Measurements from ENCODE around the gene DBH.

The DBH gene

GRCh38 chr9:133679056-133679455 lies 42.9 kb downstream of the DBH start:
- ATAC-seq: no peak
- TF ChIP-seq CREB5 (CRISPR knock-in tag; IDR thresholded peaks at IDR 0.05; ENCODE audit: low read depth) (no peak), ARNTL (CRISPR knock-in tag; IDR thresholded peaks at IDR 0.05; ENCODE audit: borderline replicate concordance, low read depth) (no peak)

GRCh38 chr9:133679466-133680061 lies 43.4 kb downstream of the DBH start:
- ATAC-seq: no peak
- no peak for TF ChIP-seq SNAI2 (CRISPR knock-in tag; IDR thresholded peaks at IDR 0.05)
- no peak for TF ChIP-seq POU6F1 (CRISPR knock-in tag; IDR thresholded peaks at IDR 0.05; ENCODE audit: borderline replicate concordance, low read depth)
- no peak for TF ChIP-seq RARB (CRISPR knock-in tag; IDR thresholded peaks at IDR 0.05)
- no peak for TF ChIP-seq ZNF565 (CRISPR knock-in tag; conservative IDR thresholded peaks at IDR 0.05; ENCODE audit: low read depth)
- no peak for TF ChIP-seq ARNTL (CRISPR knock-in tag; IDR thresholded peaks at IDR 0.05; ENCODE audit: borderline replicate concordance, low read depth)
- no peak for TF ChIP-seq ISL1 (CRISPR knock-in tag; IDR thresholded peaks at IDR 0.05)
- no peak for TF ChIP-seq GLIS3 (CRISPR knock-in tag; IDR thresholded peaks at IDR 0.05)
- no peak for TF ChIP-seq ZFP3 (CRISPR knock-in tag; IDR thresholded peaks at IDR 0.05)

GRCh38 chr9:133680250-133680975 lies 44.2 kb downstream of the DBH start:
- no peak for ATAC-seq

More at GRCh38 chr9:133680250-133680975, 44.2 kb downstream of the DBH start:
- no peak for TF ChIP-seq ZNF8 (CRISPR knock-in tag; IDR thresholded peaks at IDR 0.05)
- no peak for TF ChIP-seq POU6F1 (CRISPR knock-in tag; IDR thresholded peaks at IDR 0.05; ENCODE audit: borderline replicate concordance, low read depth)
- TF ChIP-seq TSHZ2 (CRISPR knock-in tag; IDR thresholded peaks at IDR 0.05): no peak
- TF ChIP-seq ARNTL (CRISPR knock-in tag; IDR thresholded peaks at IDR 0.05; ENCODE audit: borderline replicate concordance, low read depth): no peak
- no peak for TF ChIP-seq RARB (CRISPR knock-in tag; IDR thresholded peaks at IDR 0.05)
- TF ChIP-seq CREB5 (CRISPR knock-in tag; IDR thresholded peaks at IDR 0.05; ENCODE audit: low read depth): no peak
- no peak for TF ChIP-seq ZNF565 (CRISPR knock-in tag; conservative IDR thresholded peaks at IDR 0.05; ENCODE audit: low read depth)
- no peak for TF ChIP-seq ZFP3 (CRISPR knock-in tag; IDR thresholded peaks at IDR 0.05)
- no peak for TF ChIP-seq SNAI2 (CRISPR knock-in tag; IDR thresholded peaks at IDR 0.05)
- TF ChIP-seq PATZ1 (CRISPR knock-in tag; IDR thresholded peaks at IDR 0.05; ENCODE audit: borderline replicate concordance): no peak
- TF ChIP-seq TCF4 (CRISPR knock-in tag; IDR thresholded peaks at IDR 0.05; ENCODE audit: borderline replicate concordance): no peak
- no peak for TF ChIP-seq TOX (CRISPR knock-in tag; IDR thresholded peaks at IDR 0.05; ENCODE audit: borderline replicate concordance)
- TF ChIP-seq ESRRG (CRISPR knock-in tag; IDR thresholded peaks at IDR 0.05): no peak

Data from SK-N-SH treated with all-trans-retinoic acid at 6 μM for 48 hours (cell line).